GM18870 (cell line): ENCODE results near the gene RMDN3.

Source experiments
- ATAC-seq: cut with Tn5 transposase; IDR thresholded peaks from one replicate; pipeline ENCODE4 v1.9.1; 2021; ENCODE audit warnings: moderate library complexity; ENCODE audit not compliant: unreplicated experiment

The RMDN3 gene, protein sequence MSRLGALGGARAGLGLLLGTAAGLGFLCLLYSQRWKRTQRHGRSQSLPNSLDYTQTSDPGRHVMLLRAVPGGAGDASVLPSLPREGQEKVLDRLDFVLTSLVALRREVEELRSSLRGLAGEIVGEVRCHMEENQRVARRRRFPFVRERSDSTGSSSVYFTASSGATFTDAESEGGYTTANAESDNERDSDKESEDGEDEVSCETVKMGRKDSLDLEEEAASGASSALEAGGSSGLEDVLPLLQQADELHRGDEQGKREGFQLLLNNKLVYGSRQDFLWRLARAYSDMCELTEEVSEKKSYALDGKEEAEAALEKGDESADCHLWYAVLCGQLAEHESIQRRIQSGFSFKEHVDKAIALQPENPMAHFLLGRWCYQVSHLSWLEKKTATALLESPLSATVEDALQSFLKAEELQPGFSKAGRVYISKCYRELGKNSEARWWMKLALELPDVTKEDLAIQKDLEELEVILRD

DNA sequence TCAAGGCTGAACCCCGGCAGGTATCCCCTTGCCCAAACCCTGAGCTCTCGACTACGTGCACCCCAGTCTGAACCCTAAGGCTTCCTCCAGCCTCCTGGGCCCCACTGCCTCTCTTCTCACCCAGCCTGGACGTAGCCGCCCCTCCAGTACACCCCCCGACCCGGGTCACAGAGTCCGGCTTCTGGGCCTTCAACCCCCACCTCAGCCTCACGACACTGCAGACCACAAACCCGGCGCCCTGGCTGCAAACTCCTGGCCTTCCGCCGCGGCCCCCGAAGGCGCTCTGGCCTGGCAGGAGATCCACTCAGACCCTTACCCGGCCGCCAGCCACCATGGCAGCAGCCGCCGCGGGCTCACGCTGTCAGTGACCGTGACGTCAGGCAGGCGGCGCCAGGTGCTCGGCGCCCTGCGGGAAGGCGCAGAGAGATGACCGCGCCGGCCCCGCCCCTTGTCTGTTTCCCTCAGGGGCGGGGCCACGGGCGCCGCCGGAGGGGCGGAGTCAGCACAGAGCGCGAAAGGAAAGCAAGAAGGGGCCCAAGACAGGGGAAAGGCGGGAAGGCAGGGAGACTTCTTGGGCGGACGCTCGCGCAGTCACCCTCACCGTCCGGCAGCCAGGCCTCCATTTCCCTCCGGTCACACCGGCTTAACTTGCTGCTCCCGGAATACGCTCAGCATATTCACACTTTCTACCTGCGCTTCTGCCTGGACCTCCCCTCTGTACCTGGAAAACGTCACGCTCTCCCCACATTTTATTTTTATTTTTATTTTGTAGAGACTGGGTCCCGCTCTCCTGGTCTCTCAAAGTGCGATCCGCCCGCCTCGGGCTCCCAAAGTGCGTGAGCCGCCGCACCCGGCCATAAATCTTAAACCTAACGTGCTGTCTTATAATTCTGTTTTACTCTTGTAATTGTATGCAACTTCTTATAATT is at the start of gene RMDN3:
RMDN3 (minus strand) TSS at position 372 of the 929 bp plus-strand sequence. CDS start 471 bp downstream, outside the sequence.
- peak; percentile 52 for ATAC-seq

DNA sequence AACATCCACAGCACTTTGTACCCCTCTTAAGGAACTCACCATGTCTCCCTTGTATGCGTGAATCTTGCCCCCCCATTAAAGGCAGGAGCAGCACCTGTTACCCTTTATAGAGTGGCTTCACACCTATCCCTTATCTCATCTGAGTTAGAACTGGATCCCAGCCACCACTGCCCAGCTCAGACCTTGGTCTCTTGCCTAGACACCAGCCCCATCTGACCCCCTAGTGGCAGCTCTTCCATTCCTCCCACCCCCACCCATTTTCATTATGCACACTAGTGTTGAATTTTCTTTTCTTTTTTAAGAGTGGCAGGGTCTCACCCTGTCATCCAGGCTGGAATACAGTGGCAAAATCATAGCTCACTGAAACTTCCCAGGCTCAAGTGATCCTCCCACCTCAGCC is 48.6 kb upstream of the RMDN3 start:
- ATAC-seq = no peak

DNA sequence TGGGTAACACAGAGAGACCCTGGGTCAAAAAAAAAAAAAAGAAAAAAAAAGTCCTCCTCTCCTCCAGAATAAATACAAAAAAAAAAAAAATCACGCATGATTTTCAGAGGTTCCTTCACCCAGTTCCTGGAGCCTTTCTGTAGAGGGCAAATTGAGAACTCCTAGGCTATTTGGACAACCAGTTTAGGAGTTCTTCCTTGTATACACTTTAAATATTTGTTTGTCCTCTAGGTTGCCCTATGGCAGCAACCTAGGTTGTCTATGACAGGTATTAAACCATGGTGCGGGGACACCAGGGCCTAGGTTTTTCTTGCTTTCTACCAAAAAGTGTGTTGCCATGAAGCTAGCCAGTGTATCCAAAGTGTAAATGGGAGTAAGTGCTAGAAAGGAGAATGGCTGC is 48.0 kb upstream of the RMDN3 start:
- no peak for ATAC-seq

DNA sequence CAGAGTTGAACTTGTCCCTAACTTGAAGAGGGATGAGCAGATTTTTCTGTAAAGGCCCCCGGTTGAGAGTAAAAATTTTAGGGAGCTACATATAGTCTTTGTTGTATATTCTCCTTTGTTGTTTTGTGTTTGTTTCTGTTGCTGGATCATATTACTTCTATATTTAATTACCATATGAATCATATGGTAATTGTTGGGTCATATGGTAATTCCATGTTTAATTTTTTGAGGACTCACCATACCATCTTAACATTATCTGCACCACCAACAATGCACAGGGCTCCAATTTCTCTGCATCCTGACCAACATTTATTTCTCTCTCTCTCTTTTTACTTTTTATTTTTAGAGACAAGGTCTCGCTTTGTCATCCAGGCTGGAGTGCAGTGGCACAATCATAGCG is 44.5 kb upstream of the RMDN3 start:
- no peak for ATAC-seq

DNA sequence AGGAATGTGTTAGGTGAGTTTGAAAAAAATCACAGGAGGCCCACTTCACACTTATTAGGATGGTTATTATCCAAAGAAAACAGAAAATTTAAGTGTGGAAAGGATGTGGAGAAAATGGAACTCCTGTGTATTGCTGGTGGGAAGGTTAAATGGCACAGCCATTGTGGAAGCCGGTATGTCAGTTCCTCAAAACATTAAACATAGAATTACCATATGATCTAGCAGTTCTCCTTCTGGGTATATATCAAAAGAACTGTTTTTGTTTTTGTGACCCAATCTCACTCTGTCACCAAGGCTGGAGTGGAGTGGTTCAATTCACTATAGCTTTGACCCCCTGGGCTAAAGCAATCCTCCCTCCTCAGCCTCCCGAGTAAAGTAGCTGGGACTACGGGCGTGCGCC is 41.5 kb upstream of the RMDN3 start:
- no peak for ATAC-seq

DNA sequence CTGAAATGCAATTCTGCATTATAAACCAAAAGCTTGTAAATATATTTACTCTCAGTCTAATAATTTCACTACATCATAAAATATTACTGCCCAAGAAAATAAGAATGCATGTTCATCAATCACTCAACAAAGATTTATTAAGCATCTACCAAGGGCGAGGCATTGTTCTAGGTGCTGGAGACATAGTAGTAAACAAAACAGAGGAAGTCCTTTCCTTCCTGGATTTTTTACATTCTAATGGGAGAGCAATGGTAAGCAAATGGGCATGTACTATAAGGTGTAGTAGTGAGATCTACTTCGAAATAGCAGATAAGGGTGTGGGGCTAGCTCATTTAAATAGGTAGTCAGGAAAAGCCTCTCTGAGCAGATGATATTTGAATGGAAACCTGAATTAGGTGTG is 41.0 kb upstream of the RMDN3 start:
- no peak for ATAC-seq

DNA sequence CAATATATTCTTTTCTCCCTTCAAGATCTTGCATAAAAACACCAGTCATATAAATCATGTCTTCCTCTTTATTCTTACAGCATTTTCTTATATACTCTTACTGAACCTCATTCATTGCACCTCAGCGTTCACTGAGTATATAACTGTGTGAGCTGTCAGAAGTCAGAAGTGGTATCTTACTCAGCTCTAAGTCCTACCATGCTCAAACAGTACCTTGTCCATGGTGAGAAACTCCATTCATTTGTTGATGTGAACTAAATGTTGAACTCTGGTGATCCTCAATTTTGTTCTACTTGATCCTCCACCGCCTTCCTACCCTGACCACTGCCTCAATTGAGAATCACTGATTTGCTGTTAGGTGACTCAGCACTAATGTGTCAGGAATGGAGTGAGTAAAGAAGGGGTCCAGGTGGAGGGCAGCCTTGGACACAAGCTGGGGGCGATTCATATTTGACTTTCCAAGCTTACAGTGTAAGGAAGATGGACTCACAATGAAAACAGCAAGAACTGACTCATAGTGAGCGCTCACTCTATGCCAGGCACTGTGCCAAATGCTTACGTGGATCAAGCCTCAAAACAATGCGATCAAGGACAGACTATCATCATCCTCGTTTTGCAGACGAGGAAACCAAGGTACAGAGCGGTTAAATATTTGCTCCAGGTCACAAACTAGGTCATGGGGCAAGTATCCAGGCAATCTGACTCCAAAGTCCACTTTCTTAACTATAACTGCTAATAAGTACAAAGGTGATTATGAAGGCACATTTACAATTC is 38.3 kb upstream of the RMDN3 start:
- no peak for ATAC-seq

DNA sequence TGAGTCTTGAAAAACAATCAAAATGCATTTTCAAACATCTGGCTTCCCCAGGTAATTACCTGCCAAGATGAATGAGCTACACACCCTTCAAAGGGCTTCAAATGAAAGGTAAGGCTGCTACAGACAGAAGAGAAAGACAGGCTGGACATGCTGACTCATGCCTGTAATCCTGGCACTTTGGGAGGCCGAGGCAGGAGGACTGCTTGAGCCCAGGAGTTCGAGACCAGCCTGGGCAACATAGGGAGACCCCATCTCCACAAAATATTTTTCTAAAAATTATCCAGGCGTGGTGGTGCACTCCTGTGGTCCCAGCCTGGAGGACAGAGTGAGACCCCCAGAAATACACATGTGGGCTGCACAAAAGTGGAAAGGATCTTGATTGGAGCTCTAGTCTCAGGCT is 37.3 kb upstream of the RMDN3 start:
- no peak for ATAC-seq

DNA sequence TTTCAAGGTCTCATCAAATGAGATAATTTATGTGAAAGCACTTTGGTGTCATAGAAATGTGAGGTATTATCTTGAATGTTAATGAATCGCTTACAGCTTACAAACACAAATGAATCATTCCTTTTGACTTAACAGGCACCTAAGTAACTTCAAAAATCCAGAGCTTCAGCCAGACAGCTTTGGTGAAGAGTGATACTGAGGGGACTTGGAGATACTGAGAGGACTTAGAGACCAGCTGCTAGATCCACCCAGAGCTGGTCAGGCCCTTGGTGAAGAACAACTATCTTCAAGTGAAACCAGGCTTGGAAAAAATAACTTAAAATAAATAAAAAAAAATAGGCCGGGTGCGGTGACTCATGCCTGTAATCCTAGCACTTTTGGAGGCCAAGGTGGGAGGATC is 35.7 kb upstream of the RMDN3 start:
- no peak for ATAC-seq

DNA sequence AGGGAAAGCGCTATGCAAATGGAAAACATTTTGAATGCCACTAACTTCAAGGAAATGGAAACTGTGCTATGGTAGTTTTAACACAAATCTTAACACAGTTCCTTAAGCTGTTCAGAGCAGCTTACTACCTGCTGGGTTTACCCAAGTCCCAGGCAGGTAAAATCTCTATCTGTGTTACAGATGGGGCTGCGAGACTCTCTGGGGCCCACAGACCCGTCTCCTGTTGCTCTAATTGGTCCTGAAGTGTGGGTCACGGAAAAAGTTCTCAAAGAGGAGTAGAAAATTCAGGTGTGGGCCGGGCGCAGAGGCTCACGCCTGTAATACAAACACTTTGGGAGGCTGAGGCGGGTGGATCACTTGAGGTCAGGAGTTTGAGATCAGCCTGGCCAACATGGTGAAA is 34.9 kb upstream of the RMDN3 start:
- ATAC-seq = no peak

DNA sequence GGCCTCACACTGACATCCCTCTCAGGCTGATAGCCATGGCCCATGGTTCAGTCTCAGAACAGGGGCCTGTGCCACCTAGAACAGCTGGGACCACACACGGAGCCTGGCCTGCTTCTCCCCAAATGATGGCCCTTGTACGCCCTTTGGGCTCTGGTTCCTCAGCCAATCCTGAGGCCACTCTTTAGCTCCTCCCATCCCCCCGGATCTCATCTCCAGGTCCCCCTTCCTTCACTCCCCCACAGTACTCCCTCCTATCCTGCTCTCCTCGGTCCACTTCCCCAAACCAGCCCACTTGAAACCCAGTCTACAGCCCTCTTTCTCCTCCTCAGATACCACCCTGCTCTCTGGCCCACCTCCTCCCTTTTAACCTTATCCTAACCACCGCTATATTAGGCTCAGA is 34.1 kb upstream of the RMDN3 start:
- no peak for ATAC-seq

DNA sequence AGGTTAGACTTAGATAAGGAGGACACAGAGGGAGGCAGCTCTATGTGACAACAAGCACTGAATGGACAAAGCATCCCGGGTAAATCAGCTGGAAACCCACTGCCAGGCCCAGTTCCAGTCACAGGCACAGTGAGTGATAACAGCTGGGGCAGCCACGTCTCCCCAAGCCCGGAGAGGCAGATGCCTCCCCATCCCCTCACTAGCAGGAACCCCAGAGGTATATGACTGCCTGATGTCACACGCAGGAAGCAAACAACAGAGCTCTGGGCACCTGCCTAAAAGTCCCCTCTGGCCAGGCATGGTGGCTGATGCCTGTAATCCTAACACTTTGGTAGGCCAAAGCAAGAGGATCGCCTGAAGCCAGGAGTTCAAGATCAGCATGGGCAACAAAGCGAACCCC is 32.9 kb upstream of the RMDN3 start:
- no peak for ATAC-seq

DNA sequence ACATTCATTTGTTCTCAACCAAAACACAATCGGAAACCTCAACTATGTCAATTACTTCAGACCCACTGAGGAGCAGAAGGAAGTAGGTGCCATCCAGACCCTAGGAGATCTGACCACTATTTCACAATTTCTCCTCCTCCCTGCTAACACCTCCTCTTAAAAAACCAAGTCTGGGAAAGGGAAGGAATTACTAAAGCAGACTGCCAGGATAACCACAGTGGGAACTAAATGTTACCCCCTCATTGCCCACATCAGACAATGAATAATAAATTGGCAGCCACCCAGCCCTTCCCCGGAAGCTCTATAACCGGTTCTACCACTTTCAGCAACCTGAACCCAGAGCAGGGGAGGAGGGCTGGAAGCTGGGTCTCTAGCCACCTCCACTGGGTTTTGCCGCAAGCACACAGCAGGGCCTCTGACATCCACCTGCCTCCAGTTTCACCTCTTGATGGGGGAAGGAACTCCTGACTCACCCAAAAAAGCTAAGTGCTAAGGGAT is 32.3 kb upstream of the RMDN3 start:
- no peak for ATAC-seq

DNA sequence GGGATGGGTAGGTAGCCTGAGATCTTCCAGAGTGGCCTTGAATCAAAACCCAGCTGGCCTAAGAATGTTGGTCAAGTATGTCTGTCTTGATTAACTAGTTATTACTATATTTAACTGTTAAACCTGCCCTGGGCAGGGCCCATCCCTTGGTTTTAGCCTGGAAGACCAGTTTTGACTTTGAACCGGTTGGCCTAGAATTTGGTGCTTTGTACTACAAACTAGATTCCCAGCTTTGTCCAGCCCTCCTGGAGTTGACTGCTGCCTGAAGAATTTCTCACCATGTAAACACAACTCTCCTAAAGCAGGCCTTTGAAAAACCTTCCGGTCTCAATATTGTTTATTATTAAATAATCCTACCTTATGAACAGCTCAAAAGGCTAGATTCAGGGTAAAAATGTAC is 30.8 kb upstream of the RMDN3 start:
- no peak for ATAC-seq

DNA sequence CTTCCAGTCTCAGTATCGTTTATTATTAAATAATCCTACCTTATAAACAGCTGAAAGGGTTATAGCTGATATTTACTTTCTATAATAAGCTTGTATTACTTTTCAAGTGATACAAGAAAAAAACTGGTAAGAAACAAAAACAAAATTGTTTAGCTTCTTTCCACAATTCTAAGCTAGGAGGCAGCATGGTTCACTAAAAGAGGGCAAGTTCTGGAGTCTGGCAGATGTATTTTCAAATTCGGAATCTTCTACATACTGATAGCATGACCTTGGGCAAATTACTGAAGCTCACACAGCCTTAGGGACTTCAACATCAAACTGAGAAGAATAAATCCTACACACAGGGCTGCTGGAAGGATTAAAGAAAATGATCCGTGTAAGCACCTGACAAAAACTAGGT is 30.1 kb upstream of the RMDN3 start:
- no peak for ATAC-seq

DNA sequence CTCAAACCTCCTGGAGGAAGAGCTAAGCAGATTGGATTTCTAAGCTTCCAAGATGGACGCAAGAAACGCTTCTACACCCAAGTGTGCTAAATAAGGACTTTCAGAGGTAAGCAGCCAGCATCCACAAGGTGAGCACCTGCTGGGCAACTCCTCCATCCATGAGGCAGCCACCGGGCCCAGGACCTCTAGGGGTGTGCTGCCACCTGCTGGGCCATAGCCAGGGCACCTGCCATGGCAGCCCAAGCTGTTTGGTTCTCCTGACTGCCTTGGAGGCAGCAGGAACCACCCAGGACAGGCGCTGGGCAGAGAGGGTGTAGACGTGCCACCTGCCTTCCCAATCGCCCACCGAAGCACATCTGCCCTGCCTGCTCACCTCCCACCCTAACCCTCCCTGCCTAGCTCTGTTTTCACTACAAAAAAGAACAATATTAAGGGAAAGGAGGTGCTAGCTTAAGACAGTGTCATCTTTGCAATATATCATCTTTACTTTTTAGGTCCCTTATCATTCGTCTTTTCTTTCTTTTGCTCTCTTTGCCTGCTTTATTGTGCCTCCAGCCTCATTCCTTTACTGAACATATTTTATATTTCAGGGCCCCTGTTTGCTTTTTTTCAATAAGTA is 27.7 kb upstream of the RMDN3 start:
- no peak for ATAC-seq

DNA sequence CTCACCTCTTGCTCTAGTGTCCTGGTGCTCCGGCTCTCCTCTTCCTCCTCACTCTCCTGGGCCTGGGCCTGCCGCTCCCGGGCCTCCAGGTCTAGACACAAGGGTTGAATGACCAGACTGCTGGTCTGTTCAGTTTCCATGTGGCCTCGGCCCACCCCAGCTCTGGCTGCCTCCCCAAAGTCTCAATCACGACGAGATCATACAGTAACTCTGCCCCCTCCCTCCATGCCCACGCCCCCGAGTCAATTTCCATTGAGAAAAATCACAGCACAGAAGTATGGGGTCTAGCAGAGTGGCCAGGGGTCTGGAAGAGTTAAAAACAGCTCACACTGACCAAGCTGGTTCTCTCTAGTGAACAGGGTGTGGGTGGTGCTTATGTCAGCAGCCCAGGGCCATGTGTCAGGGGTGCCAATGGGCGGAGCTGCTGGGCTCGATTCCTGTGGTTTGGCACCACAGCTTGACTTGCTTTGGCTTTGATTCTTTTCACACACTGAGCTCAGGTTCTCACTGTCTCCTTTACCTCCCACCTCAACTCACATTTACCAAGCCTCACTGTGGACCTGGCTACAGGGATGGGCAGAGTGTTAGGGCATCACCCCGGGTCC is 21.6 kb upstream of the RMDN3 start:
- no peak for ATAC-seq

DNA sequence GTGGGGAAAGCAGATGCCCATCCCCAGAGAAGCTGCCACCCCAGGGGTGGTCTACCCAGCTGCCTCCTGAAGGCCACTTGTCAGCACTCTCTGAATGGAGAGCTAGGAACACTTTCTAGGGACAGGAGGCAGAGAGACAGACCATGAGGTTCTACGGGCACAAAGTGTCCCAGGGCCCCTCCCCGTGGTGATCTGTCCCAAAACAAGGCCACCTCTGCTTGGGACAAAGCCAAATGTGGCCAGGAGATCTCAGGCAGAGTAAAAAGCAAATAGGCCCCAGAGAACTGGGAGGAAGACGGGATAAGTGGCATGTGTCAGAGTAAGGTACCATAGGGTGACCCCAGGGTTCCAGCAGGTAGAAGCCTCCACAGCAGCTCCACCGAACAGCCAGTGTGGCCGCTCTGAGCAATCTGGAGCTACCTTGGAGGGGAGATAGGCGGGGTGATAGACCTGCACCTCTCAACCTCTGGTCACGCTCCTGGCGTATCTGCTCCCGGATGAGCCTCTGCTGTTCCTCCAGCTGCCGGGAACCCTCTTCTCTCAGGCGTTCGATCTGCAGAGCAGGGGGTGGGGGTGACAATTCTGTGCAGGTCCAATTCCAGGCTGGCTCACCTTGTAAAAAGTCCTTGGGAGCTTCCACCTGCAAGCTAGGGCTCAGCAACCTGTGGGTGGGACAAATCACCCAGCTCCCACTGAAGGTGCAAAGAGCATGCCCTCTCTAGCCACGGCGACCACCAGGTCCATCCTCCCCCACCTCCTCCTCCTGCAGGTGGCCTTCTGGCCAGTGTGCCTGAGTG is 20.9 kb upstream of the RMDN3 start:
- no peak for ATAC-seq

DNA sequence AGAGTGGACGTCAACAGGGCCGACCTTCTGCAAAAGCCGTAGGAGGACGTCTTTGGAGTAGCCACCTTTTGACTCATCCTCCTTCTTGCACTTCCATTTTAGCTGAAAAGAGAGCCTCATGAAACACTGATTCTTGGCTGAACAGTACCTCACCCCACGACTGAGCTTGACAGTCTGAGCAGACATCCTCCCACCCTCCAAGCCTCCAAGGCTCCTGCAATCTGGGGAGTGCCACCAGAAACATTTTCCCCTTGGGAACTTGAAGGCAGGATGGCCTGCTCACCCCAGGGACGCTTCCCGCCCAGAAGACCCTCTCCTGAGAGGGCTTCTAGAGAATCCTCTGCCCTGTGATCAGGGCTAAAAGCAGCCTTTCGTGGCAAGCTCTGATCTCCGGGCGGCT is 20.0 kb upstream of the RMDN3 start:
- ATAC-seq = no peak
